Kidney (tissue), 14 donors: ENCODE data around the gene TMPRSS11D. TPM values are rescaled to one million over a fixed set of nuclear protein-coding genes. Genes with fewer than 3 reads are reported as not detected.

Source experiments
- DNase-seq, 5 donors: peaks; one replicate each; pipeline ENCODE4 v3.0.0-alpha.2; 2013 to 2020
- FAIRE-seq: peaks from 2 replicates; lab custom pipeline; 2012; peaks lifted over from hg19 to GRCh38; lab: Jason Lieb, UNC
- H3K27ac ChIP-seq, 2 donors: one replicate each; pipeline ENCODE4 v1.7.0; 2013; ENCODE audit warnings: low read depth in 2 of 2, low read length in 2 of 2, inconsistent platforms in 1 of 2
- H3K27me3 ChIP-seq: one replicate; pipeline ENCODE4 v1.7.1; 2013; ENCODE audit warnings: low read length, inconsistent platforms; ENCODE audit not compliant: control insufficient read depth, insufficient read depth
- H3K36me3 ChIP-seq, 3 donors: one replicate each; pipeline versions ENCODE4 v1.7.0 to v1.7.1; 2013; ENCODE audit warnings: low read length in 3 of 3, control low read depth in 1 of 3, inconsistent platforms in 1 of 3; ENCODE audit not compliant: insufficient read depth in 3 of 3, control insufficient read depth in 2 of 3
- H3K4me1 ChIP-seq, 3 donors: one replicate each; pipeline versions ENCODE4 v1.7.0 to v1.7.1; 2013; ENCODE audit warnings: low read length in 3 of 3, inconsistent platforms in 1 of 3, low read depth in 1 of 3; ENCODE audit not compliant: control insufficient read depth in 2 of 3, insufficient read depth in 2 of 3
- H3K4me3 ChIP-seq, 3 donors: one replicate each; pipeline versions ENCODE4 v1.7.0 to v1.8.1; 2013; ENCODE audit warnings: low read length in 3 of 3, control low read depth in 1 of 3, inconsistent platforms in 1 of 3
- H3K9ac ChIP-seq, 3 donors: one replicate each; pipeline versions ENCODE4 v1.7.0 to v1.7.1; 2013; ENCODE audit warnings: low read length in 3 of 3, control low read depth in 1 of 3, inconsistent platforms in 1 of 3
- H3K9me3 ChIP-seq, 3 donors: one replicate each; pipeline versions ENCODE4 v1.7.0 to v1.7.1; 2013; ENCODE audit warnings: low read length in 3 of 3, control low read depth in 1 of 3, inconsistent platforms in 1 of 3; ENCODE audit not compliant: control insufficient read depth in 2 of 3, insufficient read depth in 1 of 3
- intact Hi-C: fragments of 100-400 bp; cut with DNase I; formaldehyde crosslinking; loops from one replicate; pipeline ENCODE4 v1.11.1; 2022
- polyA plus RNA-seq: library from polyadenylated mRNA; stranded (reverse); fragments of 350-450 nt; fragmentation: Illumina TruSeq; extraction: RNeasy Lipid Tissue Mini Kit (QIAGEN cat#74804); gene quantifications from one replicate; pipeline ENCODE4 v1.2.3, GENCODE V29; 2014; ENCODE audit warnings: low read depth, low replicate concordance; ENCODE audit not compliant: insufficient read depth
- total RNA-seq: library from RNA; stranded (reverse); fragmentation: NEBNext Ultra II Directional; extraction: Animal tissue kit (Norgen Biotek cat#: 25700); gene quantifications from one replicate; pipeline ENCODE4 v1.2.1, GENCODE V29; 2021
- TF ChIP-seq, protein P1 (sequence below): IDR thresholded peaks from 3 replicates; pipeline ENCODE4 v1.5.1; 2012; ENCODE audit warnings: mild to moderate bottlenecking, moderate library complexity, borderline replicate concordance; ENCODE audit not compliant: insufficient read depth; ENCODE audit errors: extremely low read depth
- donor health status: control.
- donor health status: control.
- donor health status: control.
- donor health status: control.
- donor health status: control.
- donor health status: DM: yes; HTN: yes; CAD: no.
- donor health status: Normal renal cell carcinoma (clear cell type).

The TMPRSS11D gene
- total and polyA plus RNA-seq, 2 donors from 2014 or later, result not detected

- no peak overlapping the region for H3K4me3 ChIP-seq
- intact Hi-C loops, result no loop called here
- H3K36me3 ChIP-seq, result no peaks in the 10 kb centered on the region
- DNase-seq, result no peak
- no peak overlapping the region for H3K9ac ChIP-seq
- peaks cover 0 to 4% (median 0%) of the 10 kb centered on the region in 3 donors for H3K9me3 ChIP-seq
- TF ChIP-seq, protein P1, sequence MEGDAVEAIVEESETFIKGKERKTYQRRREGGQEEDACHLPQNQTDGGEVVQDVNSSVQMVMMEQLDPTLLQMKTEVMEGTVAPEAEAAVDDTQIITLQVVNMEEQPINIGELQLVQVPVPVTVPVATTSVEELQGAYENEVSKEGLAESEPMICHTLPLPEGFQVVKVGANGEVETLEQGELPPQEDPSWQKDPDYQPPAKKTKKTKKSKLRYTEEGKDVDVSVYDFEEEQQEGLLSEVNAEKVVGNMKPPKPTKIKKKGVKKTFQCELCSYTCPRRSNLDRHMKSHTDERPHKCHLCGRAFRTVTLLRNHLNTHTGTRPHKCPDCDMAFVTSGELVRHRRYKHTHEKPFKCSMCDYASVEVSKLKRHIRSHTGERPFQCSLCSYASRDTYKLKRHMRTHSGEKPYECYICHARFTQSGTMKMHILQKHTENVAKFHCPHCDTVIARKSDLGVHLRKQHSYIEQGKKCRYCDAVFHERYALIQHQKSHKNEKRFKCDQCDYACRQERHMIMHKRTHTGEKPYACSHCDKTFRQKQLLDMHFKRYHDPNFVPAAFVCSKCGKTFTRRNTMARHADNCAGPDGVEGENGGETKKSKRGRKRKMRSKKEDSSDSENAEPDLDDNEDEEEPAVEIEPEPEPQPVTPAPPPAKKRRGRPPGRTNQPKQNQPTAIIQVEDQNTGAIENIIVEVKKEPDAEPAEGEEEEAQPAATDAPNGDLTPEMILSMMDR, result no peak
- no peaks in the 10 kb centered on the region for H3K27me3 ChIP-seq
- no peak for FAIRE-seq
- H3K27ac ChIP-seq, result no peak overlapping the region
- H3K4me1 ChIP-seq, result no peaks in the 10 kb centered on the region
Measured at GRCh38 chr4:67909905-67910584, 26.2 kb upstream of the TMPRSS11D start.

GRCh38 chr4:67907650-67908049 is 23.8 kb upstream of the TMPRSS11D start:
- no peak for FAIRE-seq

DNA sequence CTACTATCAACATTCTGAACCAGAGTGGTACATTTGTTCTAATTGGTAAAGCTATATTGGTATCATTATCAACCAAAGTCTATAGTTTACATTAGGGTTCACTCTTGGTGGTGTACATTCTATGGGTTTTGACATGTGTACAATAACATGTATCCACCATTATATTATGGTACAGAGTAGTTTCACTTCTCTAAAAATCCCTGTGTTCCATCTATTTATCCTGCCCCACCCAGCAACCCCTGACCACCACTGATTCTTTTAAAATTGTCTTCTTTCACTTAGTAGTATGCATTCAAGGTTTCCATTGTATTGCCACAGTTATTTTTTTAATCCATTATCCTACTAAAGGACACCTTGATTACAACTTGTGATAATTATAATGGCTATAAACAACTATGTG is 15.3 kb upstream of the TMPRSS11D start:
- FAIRE-seq (no peak), DNase-seq (no peak)
- no peaks in the 10 kb centered on the region for H3K36me3 ChIP-seq
- no peak overlapping the region for H3K9ac ChIP-seq
- intact Hi-C loops, result no loop called here
- H3K27me3 ChIP-seq, result no peaks in the 10 kb centered on the region
- H3K9me3 ChIP-seq, result peaks cover 0 to 3% (median 0%) of the 10 kb centered on the region in 3 donors
- H3K27ac ChIP-seq, result no peak overlapping the region
- H3K4me1 ChIP-seq, result no peaks in the 10 kb centered on the region
- TF ChIP-seq, protein P1, result no peak
- H3K4me3 ChIP-seq, result no peak overlapping the region

More at GRCh38 chr4:67907650-67908049, 23.8 kb upstream of the TMPRSS11D start:
- intact Hi-C loops, result no loop called here
- no peak overlapping the region for H3K9ac ChIP-seq
- no peak overlapping the region for H3K27ac ChIP-seq
- H3K9me3 ChIP-seq, result peaks cover 0 to 7% (median 0%) of the 10 kb centered on the region in 3 donors
- TF ChIP-seq, protein P1, result no peak
- H3K4me3 ChIP-seq, result no peak overlapping the region
- H3K4me1 ChIP-seq, result no peaks in the 10 kb centered on the region
- no peaks in the 10 kb centered on the region for H3K36me3 ChIP-seq
- no peak for DNase-seq
- H3K27me3 ChIP-seq, result no peaks in the 10 kb centered on the region
